Measurements from ENCODE around the gene MRPL24. TPM values are rescaled to one million over a fixed set of nuclear protein-coding genes. Genes with fewer than 3 reads are reported as not detected.
"Not testable (repeated sequence)": the region's sequence is repeated elsewhere in the genome, so short reads cannot be mapped to it uniquely, and the experiment has no call there.

The MRPL24 gene
- total RNA-seq, 1 donor, result 16.2 TPM

DNA sequence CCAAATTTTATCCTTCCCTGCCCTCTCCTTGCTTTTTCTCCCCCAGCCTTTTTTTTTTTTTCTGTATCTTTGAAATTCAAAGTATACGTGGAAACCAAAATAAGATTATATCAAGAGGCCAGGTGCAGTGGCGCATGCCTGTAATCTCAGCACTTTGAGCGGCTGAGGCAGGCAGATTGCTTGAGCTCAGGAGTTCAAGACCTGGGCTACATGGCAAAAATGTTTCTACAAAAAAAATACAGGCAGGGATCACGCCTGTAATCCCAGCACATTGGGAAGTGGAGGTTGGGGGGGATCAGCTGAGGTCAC is 19.9 kb upstream of the MRPL24 start:
- no peak for DNase-seq (ENCODE audit: low read depth in 2 of 3, low spot score in 2 of 3)

GRCh38 chr1:156760092-156760795 is 19.4 kb upstream of the MRPL24 start:
- DNase-seq (ENCODE audit: low read depth in 2 of 3, low spot score in 2 of 3), result no peak

DNA sequence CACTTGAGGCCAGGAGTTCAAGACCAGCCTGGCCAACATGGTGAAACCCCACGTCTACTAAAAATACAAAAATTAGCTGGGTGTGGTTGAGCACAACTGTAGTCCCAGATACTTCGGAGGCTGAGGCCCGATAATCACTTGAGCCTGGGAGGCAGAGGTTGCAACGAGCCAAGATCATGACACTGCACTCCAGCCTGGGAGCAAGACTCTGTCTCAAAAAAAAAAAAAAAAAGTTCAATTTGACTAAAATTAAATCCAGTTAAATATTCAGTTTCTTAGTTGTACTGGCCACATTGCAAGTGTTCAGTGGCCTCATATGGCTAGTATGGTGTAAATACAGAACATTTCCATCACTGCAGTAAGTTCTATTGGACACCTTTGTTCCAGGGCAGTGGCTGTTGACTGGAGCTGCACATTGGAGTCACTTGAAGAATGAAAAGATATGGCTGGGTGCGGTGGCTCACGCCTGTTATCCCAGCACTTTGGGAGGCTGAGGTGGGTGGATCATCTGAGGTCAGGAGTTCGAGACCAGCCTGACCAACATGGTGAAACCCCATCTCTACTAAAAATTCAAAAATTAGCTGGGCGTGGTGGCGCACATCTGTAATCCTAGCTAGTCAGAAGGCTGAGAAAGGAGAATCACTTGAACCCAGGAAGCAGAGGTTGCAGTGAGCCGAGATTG is 16.8 kb upstream of the MRPL24 start:
- not testable (repeated sequence) for DNase-seq (ENCODE audit: low read depth in 2 of 3, low spot score in 2 of 3)

DNA sequence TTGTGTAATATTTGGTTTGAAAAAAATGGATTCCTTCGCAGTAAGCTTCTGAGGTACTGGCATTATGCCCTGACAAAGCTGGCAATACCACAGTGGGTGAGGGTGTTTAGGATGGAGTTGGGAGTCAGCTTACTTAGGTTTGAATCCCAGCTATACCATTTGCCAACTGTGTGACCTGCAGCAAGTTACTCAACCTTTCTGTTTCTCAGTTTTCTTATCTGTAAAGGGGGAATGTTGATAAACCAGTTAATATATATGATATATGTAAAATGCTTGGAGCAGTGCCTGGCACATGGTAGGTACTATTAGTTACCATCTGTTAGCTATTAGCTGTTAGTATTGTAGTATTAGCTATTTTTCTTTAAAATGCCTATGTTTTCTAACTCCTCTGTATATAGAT is 15.5 kb upstream of the MRPL24 start:
- DNase-seq (ENCODE audit: low read depth in 2 of 3, low spot score in 2 of 3), result no peak

DNA sequence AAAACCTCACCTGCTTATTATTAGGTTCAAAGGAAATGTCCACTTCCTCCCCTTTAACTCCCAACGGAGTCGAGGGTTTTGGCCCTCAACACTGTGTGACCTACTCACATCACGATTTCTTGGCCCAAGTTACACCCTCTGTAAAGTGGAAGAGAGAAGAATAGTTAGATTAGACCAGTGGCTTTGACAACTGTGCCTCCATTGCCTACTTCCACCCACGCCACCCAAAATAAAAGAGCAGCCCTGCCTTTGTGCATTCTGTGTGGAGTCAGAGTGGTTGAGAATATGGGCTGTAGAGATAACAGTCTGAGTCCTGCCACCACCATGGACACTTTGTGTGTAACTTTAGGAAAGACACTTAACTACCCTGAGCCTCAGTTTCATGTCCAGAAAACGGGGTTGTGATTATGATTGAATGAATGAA is 14.7 kb upstream of the MRPL24 start:
- no peak for DNase-seq (ENCODE audit: low read depth in 2 of 3, low spot score in 2 of 3)

GRCh38 chr1:156754219-156754618 is 13.3 kb upstream of the MRPL24 start:
- DNase-seq (ENCODE audit: low read depth in 2 of 3, low spot score in 2 of 3), result no peak

DNA sequence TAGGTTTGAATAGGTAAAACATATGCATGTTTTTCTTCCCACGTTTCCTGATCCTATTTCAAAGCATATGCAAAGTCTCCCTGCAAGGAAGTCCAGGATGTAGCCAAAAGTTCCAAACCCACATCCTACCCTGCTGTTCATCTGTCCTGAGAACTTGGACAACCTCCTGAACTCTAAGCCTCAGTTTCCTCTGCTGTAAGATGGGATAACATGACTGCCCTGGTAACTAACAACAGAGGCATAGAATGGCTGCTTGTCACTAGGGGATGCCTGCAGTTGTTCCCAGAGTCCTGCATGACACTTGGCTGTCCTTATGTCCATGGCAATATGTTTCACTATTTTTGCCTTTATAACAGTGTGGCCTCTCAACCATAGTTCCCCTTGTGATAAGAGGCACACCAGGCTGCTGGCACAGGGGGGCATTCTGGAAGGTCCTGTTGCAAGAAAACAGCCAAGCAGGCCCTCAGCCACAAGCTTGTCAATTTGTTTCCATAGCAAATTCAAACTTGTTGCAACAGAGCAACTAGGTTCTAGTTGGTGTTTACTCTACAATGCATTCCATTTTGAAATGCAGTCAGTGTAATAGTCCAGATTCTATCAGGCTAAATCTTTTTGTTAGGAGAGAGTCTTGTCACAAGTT is 12.1 kb upstream of the MRPL24 start:
- DNase-seq (ENCODE audit: low read depth in 2 of 3, low spot score in 2 of 3), result peak in 1 of 3 donors; percentile 35

GRCh38 chr1:156751757-156752481 is 11.0 kb upstream of the MRPL24 start:
- DNase-seq (ENCODE audit: low read depth in 2 of 3, low spot score in 2 of 3), result peak; percentile 84 to 98 (median 97)

DNA sequence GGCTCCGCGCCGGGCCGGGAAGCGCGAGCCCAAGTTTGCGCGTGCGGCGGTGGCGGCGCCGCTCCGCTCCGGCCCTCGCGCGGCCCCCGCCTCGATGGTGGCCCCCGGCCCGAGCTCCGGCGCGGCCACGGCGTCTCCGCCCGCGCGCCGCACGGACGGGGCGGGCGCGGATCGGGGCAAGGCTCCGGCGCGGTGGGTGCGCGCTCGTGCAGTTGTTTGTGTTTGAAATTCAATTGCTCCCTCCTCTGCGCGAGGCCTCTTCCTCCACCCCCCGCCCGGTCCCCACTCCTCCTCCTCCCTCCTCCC is 10.5 kb upstream of the MRPL24 start, which contains the start of gene HDGF:
Gene HDGF, minus strand, starts transcription at position 225 of the 306 bp plus-strand sequence. CDS start 246 bp downstream, outside the sequence.
- no peak for DNase-seq (ENCODE audit: low read depth in 2 of 3, low spot score in 2 of 3)

GRCh38 chr1:156750711-156751450 is 10.0 kb upstream of the MRPL24 start:
- DNase-seq (ENCODE audit: low read depth in 2 of 3, low spot score in 2 of 3), result peak in 1 of 3 donors; percentile 54

DNA sequence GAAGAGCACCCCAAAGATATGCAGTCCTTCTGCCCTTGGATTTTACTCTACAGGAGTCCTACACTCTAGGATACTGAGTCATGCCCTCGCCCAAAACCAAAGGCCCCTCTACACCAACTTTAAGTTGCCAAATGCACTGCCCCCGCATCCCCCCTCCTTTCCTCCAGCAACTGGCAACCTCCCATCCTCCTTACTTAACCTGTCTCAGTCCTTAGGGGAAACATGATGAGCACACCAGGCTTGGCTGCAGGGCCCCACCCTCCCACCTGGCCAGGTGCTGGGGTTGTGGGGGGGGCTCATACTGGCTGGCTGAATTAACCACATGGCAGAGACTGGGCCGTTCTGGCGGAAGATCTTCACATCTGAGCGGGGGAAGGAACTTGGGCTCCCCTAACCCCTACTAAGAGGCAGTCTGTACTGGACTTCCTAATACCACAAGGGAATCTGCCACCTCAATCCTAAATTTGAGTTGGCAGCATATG is 9.3 kb upstream of the MRPL24 start:
- DNase-seq (ENCODE audit: low read depth in 2 of 3, low spot score in 2 of 3), result no peak

- DNase-seq (ENCODE audit: low read depth in 2 of 3, low spot score in 2 of 3), result no peak
Observed at GRCh38 chr1:156749419-156750118, 8.7 kb upstream of the MRPL24 start.

DNA sequence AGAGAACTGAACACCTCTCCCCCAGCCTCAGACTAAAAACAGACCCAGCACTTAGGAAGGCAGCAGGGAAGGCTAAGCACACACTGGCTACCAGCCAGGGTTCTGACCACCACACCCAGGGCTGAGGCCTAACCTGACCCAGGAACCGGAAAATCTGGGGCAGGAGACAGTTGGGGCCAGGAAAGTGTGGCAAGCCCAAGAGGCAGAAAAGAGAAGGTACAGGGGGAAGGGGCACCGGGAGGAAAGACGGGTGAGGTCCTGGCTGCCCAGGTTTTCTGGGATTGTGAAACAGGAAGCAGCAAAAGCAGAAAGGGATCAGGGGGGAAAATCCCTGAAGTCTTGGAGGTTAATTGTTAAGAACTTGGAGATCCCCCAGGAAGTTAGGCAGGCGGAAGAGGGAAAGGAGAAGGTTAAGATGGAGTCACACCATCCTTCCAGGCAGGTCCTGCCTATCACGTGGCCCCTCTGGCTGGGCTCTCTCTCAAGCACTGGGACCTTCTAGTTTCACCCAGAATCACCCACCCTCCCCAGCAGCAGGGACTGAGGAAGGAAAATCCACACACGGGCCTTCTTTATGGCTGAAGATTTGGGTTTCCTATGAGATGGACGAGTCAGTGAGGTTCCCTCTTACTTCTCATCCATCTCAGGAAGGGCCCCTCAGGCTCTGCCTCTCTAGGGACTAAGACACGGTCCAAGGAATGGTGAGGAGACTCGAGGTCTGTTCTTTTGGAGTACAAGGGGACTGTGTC is 8.0 kb upstream of the MRPL24 start:
- no peak for DNase-seq (ENCODE audit: low read depth in 2 of 3, low spot score in 2 of 3)

GRCh38 chr1:156747742-156748669 is 7.1 kb upstream of the MRPL24 start:
- DNase-seq (ENCODE audit: low read depth in 2 of 3, low spot score in 2 of 3), result no peak

GRCh38 chr1:156746728-156747631 is 6.1 kb upstream of the MRPL24 start:
- peak in 2 of 3 donors; percentile 78 to 80 for DNase-seq (ENCODE audit: low read depth in 2 of 3, low spot score in 2 of 3)

DNA sequence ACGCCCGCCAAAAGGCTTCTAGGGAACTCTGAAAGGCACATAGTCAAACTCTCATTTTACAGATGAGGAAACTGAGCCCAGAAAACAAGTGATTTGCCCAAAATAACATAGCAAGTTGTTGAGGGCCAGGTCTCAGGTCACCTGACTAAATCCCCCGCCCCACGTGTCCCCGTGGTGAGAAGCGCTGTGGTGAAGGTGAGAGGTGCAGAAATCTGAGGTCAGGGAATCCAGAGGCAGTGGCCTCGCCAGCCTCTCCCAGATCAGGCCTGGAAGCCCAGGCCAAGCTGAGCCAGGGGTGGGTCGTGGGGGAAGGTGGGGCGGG is 5.5 kb upstream of the MRPL24 start:
- DNase-seq (ENCODE audit: low read depth in 2 of 3, low spot score in 2 of 3), result no peak

- DNase-seq (ENCODE audit: low read depth in 2 of 3, low spot score in 2 of 3), result no peak
Observed at GRCh38 chr1:156745881-156746280, 5.0 kb upstream of the MRPL24 start.

Measured in hematopoietic multipotent progenitor cell (in vitro differentiated cells).